ENCODE measurements around the gene FAF1. TPM values are rescaled to one million over a fixed set of nuclear protein-coding genes. Genes with fewer than 3 reads are reported as not detected.

The FAF1 gene
- total and polyA plus RNA-seq, 9 of the 15 experiments (the other 6 are each of a cell fraction or from before 2014, with no cell fraction given), result 48.7 to 225 (median 118) TPM

- TF ChIP-seq ZNF644 (tag; IDR thresholded peaks at IDR 0.05; ENCODE audit: low read depth) (no peak), DACH1 (IDR thresholded peaks at IDR 0.05; ENCODE audit: partially characterized antibody) (peak; percentile 93), ASH1L (IDR thresholded peaks at IDR 0.05; ENCODE audit: borderline replicate concordance, low read depth, partially characterized antibody) (no peak), HDAC2 (IDR thresholded peaks at IDR 0.05) (peak; percentile 70), NR3C1 (CRISPR knock-in tag; IDR thresholded peaks at IDR 0.05) (no peak), ZNF232 (CRISPR knock-in tag; IDR thresholded peaks at IDR 0.05) (no peak)
- TF ChIP-seq, protein P1, sequence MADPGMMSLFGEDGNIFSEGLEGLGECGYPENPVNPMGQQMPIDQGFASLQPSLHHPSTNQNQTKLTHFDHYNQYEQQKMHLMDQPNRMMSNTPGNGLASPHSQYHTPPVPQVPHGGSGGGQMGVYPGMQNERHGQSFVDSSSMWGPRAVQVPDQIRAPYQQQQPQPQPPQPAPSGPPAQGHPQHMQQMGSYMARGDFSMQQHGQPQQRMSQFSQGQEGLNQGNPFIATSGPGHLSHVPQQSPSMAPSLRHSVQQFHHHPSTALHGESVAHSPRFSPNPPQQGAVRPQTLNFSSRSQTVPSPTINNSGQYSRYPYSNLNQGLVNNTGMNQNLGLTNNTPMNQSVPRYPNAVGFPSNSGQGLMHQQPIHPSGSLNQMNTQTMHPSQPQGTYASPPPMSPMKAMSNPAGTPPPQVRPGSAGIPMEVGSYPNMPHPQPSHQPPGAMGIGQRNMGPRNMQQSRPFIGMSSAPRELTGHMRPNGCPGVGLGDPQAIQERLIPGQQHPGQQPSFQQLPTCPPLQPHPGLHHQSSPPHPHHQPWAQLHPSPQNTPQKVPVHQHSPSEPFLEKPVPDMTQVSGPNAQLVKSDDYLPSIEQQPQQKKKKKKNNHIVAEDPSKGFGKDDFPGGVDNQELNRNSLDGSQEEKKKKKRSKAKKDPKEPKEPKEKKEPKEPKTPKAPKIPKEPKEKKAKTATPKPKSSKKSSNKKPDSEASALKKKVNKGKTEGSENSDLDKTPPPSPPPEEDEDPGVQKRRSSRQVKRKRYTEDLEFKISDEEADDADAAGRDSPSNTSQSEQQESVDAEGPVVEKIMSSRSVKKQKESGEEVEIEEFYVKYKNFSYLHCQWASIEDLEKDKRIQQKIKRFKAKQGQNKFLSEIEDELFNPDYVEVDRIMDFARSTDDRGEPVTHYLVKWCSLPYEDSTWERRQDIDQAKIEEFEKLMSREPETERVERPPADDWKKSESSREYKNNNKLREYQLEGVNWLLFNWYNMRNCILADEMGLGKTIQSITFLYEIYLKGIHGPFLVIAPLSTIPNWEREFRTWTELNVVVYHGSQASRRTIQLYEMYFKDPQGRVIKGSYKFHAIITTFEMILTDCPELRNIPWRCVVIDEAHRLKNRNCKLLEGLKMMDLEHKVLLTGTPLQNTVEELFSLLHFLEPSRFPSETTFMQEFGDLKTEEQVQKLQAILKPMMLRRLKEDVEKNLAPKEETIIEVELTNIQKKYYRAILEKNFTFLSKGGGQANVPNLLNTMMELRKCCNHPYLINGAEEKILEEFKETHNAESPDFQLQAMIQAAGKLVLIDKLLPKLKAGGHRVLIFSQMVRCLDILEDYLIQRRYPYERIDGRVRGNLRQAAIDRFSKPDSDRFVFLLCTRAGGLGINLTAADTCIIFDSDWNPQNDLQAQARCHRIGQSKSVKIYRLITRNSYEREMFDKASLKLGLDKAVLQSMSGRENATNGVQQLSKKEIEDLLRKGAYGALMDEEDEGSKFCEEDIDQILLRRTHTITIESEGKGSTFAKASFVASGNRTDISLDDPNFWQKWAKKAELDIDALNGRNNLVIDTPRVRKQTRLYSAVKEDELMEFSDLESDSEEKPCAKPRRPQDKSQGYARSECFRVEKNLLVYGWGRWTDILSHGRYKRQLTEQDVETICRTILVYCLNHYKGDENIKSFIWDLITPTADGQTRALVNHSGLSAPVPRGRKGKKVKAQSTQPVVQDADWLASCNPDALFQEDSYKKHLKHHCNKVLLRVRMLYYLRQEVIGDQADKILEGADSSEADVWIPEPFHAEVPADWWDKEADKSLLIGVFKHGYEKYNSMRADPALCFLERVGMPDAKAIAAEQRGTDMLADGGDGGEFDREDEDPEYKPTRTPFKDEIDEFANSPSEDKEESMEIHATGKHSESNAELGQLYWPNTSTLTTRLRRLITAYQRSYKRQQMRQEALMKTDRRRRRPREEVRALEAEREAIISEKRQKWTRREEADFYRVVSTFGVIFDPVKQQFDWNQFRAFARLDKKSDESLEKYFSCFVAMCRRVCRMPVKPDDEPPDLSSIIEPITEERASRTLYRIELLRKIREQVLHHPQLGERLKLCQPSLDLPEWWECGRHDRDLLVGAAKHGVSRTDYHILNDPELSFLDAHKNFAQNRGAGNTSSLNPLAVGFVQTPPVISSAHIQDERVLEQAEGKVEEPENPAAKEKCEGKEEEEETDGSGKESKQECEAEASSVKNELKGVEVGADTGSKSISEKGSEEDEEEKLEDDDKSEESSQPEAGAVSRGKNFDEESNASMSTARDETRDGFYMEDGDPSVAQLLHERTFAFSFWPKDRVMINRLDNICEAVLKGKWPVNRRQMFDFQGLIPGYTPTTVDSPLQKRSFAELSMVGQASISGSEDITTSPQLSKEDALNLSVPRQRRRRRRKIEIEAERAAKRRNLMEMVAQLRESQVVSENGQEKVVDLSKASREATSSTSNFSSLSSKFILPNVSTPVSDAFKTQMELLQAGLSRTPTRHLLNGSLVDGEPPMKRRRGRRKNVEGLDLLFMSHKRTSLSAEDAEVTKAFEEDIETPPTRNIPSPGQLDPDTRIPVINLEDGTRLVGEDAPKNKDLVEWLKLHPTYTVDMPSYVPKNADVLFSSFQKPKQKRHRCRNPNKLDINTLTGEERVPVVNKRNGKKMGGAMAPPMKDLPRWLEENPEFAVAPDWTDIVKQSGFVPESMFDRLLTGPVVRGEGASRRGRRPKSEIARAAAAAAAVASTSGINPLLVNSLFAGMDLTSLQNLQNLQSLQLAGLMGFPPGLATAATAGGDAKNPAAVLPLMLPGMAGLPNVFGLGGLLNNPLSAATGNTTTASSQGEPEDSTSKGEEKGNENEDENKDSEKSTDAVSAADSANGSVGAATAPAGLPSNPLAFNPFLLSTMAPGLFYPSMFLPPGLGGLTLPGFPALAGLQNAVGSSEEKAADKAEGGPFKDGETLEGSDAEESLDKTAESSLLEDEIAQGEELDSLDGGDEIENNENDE (IDR thresholded peaks at IDR 0.05; ENCODE audit: low read depth, low read length), result no peak
Measured at GRCh38 chr1:50720457-50721053, 239.5 kb downstream of the FAF1 start (continued).

All from K562 (cell line).